ENCODE results near the gene KCNJ9. TPM values are rescaled to one million over a fixed set of nuclear protein-coding genes. Genes with fewer than 3 reads are reported as not detected.
"Not testable (repeated sequence)": the region's sequence is repeated elsewhere in the genome, so short reads cannot be mapped to it uniquely, and the experiment has no call there.

Gene KCNJ9
- total RNA-seq, 1 donor from 2014 or later = not detected

- TF ChIP-seq, protein P1, sequence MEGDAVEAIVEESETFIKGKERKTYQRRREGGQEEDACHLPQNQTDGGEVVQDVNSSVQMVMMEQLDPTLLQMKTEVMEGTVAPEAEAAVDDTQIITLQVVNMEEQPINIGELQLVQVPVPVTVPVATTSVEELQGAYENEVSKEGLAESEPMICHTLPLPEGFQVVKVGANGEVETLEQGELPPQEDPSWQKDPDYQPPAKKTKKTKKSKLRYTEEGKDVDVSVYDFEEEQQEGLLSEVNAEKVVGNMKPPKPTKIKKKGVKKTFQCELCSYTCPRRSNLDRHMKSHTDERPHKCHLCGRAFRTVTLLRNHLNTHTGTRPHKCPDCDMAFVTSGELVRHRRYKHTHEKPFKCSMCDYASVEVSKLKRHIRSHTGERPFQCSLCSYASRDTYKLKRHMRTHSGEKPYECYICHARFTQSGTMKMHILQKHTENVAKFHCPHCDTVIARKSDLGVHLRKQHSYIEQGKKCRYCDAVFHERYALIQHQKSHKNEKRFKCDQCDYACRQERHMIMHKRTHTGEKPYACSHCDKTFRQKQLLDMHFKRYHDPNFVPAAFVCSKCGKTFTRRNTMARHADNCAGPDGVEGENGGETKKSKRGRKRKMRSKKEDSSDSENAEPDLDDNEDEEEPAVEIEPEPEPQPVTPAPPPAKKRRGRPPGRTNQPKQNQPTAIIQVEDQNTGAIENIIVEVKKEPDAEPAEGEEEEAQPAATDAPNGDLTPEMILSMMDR (IDR thresholded peaks at IDR 0.05; ENCODE audit: insufficient read depth, low read length, poor library complexity, severe bottlenecking) = peak; percentile 64
- no peak for DNase-seq (ENCODE audit: low read depth)
- Histone ChIP-seq H3K27me3 (ENCODE audit: control insufficient read depth, insufficient read depth, low read length) (peaks cover 19% of the 10 kb centered on the region), H3K36me3 (ENCODE audit: control insufficient read depth, insufficient read depth, low read length) (no peaks in the 10 kb centered on the region), H3K4me3 (ENCODE audit: low read depth, low read length) (no peak overlapping the region)
Measured at GRCh38 chr1:160046494-160047110, 34.7 kb upstream of the KCNJ9 start.

DNA sequence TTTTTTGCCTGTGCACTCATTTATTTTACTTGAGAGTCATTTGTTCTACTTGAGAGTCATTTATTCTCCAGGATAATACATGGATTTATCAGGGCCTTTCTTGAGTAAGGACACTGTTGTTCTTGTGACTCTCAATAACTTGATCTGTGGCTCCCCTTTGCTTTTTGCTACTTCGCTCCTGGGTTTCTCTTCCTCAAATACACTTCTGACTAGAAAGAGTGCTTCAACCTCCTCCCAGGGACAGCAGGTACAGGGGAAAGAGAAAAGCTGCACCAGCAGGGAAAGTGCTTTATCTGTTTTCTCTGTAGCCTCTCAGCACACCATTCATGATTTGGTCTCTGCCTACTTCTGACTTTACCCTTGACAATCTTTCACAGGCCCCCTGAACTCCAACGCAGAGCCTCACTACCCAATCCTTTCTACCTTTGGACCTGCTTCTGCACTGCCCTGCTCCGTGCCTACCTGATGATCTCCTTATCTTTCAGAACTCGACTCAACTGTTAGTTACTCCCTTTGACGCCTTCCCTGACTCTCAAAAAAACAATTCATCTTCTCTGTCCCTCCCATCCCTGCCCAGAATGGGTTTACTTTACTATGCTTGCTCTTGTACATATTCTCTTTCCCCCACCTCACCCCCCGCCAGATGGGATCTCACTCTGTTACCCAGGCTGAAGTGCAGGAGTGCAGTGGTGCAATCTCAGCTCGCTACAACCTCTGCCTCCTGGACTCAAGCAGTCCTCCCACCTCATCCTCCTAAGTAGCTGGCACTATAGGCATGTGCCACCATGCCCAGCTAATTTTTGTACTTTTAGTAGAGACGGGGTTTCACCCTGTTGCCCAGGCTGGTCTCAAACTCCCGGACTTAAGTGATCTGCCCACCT, 34.0 kb upstream of the KCNJ9 start:
- no peak overlapping the region for H3K4me3 ChIP-seq (ENCODE audit: low read depth, low read length)
- peaks cover 21% of the 10 kb centered on the region for H3K27me3 ChIP-seq (ENCODE audit: control insufficient read depth, insufficient read depth, low read length)
- no peaks in the 10 kb centered on the region for H3K36me3 ChIP-seq (ENCODE audit: control insufficient read depth, insufficient read depth, low read length)
- DNase-seq (ENCODE audit: low read depth) = no peak
- TF ChIP-seq, protein P1 (IDR thresholded peaks at IDR 0.05; ENCODE audit: insufficient read depth, low read length, poor library complexity, severe bottlenecking) = no peak

- no peaks in the 10 kb centered on the region for H3K36me3 ChIP-seq (ENCODE audit: control insufficient read depth, insufficient read depth, low read length)
- no peak for DNase-seq (ENCODE audit: low read depth)
- TF ChIP-seq, protein P1 (IDR thresholded peaks at IDR 0.05; ENCODE audit: insufficient read depth, low read length, poor library complexity, severe bottlenecking) = no peak
- peaks cover 26% of the 10 kb centered on the region for H3K27me3 ChIP-seq (ENCODE audit: control insufficient read depth, insufficient read depth, low read length)
- no peak overlapping the region for H3K4me3 ChIP-seq (ENCODE audit: low read depth, low read length)
Measured at GRCh38 chr1:160048335-160048734, 33.0 kb upstream of the KCNJ9 start.

DNA sequence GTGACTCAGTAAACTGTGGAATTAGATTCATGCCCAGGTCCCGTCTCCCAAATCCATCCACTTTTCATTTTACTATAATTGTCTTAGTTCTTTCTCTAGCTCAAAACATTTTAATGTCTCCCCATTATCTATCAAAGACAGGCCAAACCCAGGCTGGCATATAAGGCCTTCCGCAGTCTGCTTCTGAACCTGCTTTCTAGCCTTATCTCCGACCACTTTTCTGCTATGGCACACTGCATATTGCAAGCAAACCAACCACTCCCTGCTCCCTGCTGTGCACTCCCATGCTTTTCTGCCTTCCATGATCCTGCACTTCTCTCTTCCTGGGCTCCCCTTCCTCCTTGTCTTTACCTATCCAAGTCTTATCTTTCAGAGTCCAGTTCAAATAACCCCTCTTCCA, 32.2 kb upstream of the KCNJ9 start:
- no peak for DNase-seq (ENCODE audit: low read depth)
- TF ChIP-seq, protein P1 (IDR thresholded peaks at IDR 0.05; ENCODE audit: insufficient read depth, low read length, poor library complexity, severe bottlenecking) = no peak
- H3K27me3 ChIP-seq (ENCODE audit: control insufficient read depth, insufficient read depth, low read length) = peaks cover 30% of the 10 kb centered on the region
- no peak overlapping the region for H3K4me3 ChIP-seq (ENCODE audit: low read depth, low read length)
- no peaks in the 10 kb centered on the region for H3K36me3 ChIP-seq (ENCODE audit: control insufficient read depth, insufficient read depth, low read length)

- not testable (repeated sequence) for H3K4me3 ChIP-seq (ENCODE audit: low read depth, low read length); DNase-seq (ENCODE audit: low read depth); H3K36me3 ChIP-seq (ENCODE audit: control insufficient read depth, insufficient read depth, low read length)
- peaks cover 30% of the 10 kb centered on the region for H3K27me3 ChIP-seq (ENCODE audit: control insufficient read depth, insufficient read depth, low read length)
Measured at GRCh38 chr1:160050182-160050581, 31.2 kb upstream of the KCNJ9 start.

DNA sequence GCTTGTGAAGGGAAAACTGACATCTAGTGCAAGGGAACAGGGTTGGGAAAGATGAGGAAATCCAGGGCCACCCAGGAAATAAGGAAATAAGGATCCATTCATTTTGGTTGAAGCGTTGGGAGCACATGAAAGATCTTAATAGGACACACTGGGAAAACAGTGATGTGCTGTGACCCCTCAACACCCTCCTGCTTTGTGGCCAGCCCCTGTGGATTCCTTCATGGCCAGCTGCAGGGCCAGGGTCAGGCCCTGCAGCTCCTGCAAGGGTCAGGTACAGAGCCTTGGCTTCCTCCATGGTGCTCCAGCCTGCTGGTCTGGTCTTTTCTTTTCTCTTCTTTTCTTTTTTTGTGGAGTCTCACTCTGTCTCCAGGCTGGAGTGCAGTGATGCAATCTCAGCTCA, 30.7 kb upstream of the KCNJ9 start:
- Histone ChIP-seq H3K36me3 (ENCODE audit: control insufficient read depth, insufficient read depth, low read length) (no peaks in the 10 kb centered on the region), H3K4me3 (ENCODE audit: low read depth, low read length) (no peak overlapping the region), H3K27me3 (ENCODE audit: control insufficient read depth, insufficient read depth, low read length) (peaks cover 30% of the 10 kb centered on the region)
- no peak for DNase-seq (ENCODE audit: low read depth)
- TF ChIP-seq, protein P1 (IDR thresholded peaks at IDR 0.05; ENCODE audit: insufficient read depth, low read length, poor library complexity, severe bottlenecking) = no peak
